Nephron progenitor cell (in vitro differentiated cells): ENCODE measurements around the gene C14orf132.
A peak's percentile ranks its signal among the peaks of the same experiment; 100 is the strongest.

Source experiments
- DNase-seq: peaks from one replicate; pipeline ENCODE4 v3.0.0; 2021
- H3K27ac Mint-ChIP-seq: 2 replicates; pipeline ENCODE4 v1.8.0; 2021; ENCODE audit warnings: mild to moderate bottlenecking, moderate library complexity, mixed read lengths
- H3K27me3 Mint-ChIP-seq: 2 replicates; pipeline ENCODE4 v1.8.0; 2021; ENCODE audit warnings: mild to moderate bottlenecking, low read depth, mixed read lengths; ENCODE audit not compliant: poor library complexity
- H3K36me3 Mint-ChIP-seq: 2 replicates; pipeline ENCODE4 v1.8.0; 2021; ENCODE audit warnings: low read depth, mixed read lengths
- H3K4me1 Mint-ChIP-seq: 2 replicates; pipeline ENCODE4 v1.8.0; 2021; ENCODE audit warnings: mixed read lengths
- H3K4me3 Mint-ChIP-seq: 2 replicates; pipeline ENCODE4 v1.8.0; 2021; ENCODE audit warnings: mild to moderate bottlenecking, moderate library complexity, mixed read lengths
- H3K9me3 Mint-ChIP-seq: 2 replicates; pipeline ENCODE4 v1.8.0; 2021; ENCODE audit warnings: mild to moderate bottlenecking, moderate library complexity, mixed read lengths
- CTCF ChIP-seq: fragments of 200-600 bp; sonication (generic); IDR thresholded peaks from 2 replicates; pipeline ENCODE4 v1.5.0; 2021; ENCODE audit warnings: antibody characterized with exemption

The C14orf132 gene

GRCh38 chr14:96088911-96089310 lies 49.7 kb downstream of the C14orf132 start:
- Mint-ChIP-seq H3K27me3 (peaks cover 2% of the 10 kb centered on the region), H3K4me3 (no peak overlapping the region), H3K27ac (no peak overlapping the region), H3K9me3 (no peaks in the 10 kb centered on the region), H3K4me1 (peaks cover 18% of the 10 kb centered on the region), H3K36me3 (peaks cover 26% of the 10 kb centered on the region)
- no peak for TF ChIP-seq CTCF
- no peak for DNase-seq

- peaks cover 26% of the 10 kb centered on the region for H3K36me3 Mint-ChIP-seq
These were observed 50.2 kb downstream of the C14orf132 start for GRCh38 chr14:96089401-96089800.

GRCh38 chr14:96090441-96091148 lies 51.4 kb downstream of the C14orf132 start:
- H3K27ac Mint-ChIP-seq: peak overlapping the region; percentile 29
- H3K4me3 Mint-ChIP-seq: no peak overlapping the region
- peaks cover 26% of the 10 kb centered on the region for H3K36me3 Mint-ChIP-seq
- no peaks in the 10 kb centered on the region for H3K9me3 Mint-ChIP-seq
- peak; percentile 37 for DNase-seq
- no peak for TF ChIP-seq CTCF
- H3K27me3 Mint-ChIP-seq: no peaks in the 10 kb centered on the region
- H3K4me1 Mint-ChIP-seq: peaks cover 15% of the 10 kb centered on the region

More at GRCh38 chr14:96089401-96089800, 50.2 kb downstream of the C14orf132 start:
- Mint-ChIP-seq H3K4me3 (no peak overlapping the region), H3K27ac (no peak overlapping the region), H3K4me1 (peaks cover 18% of the 10 kb centered on the region), H3K27me3 (no peaks in the 10 kb centered on the region), H3K9me3 (no peaks in the 10 kb centered on the region)
- TF ChIP-seq CTCF: no peak
- no peak for DNase-seq

DNA sequence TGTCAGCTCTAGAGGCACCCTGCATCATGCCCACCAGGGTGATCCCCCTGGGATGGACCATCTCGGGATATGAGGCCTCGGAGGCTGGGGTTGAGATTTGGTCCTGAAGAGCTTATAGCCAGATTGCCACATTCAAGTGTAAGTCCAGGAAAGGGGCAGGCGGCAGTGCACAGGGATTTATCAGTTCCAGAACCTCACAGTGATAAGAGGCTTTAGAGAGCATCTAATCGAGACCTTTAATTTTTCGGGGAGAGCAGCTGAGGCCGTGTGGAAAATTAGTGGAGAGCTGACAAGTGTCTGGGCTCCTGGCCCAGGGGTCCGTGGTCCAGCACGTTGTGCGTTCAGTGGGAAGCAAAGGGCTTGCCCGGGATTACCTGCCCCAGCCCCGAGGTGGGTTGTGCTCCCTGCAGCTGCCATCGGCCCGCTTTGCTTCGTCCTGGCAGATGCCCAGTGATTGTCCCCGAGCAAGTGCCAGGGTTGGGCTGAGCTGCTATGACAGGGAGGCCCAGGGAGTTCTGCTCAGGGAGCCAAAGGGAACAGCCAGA lies 52.1 kb downstream of the C14orf132 start:
- H3K4me3 Mint-ChIP-seq: no peak overlapping the region
- TF ChIP-seq CTCF: no peak
- no peaks in the 10 kb centered on the region for H3K27me3 Mint-ChIP-seq
- H3K36me3 Mint-ChIP-seq: peaks cover 22% of the 10 kb centered on the region
- no peak for DNase-seq
- H3K4me1 Mint-ChIP-seq: peaks cover 13% of the 10 kb centered on the region
- peak overlapping the region; percentile 29 for H3K27ac Mint-ChIP-seq
- H3K9me3 Mint-ChIP-seq: no peaks in the 10 kb centered on the region

DNA sequence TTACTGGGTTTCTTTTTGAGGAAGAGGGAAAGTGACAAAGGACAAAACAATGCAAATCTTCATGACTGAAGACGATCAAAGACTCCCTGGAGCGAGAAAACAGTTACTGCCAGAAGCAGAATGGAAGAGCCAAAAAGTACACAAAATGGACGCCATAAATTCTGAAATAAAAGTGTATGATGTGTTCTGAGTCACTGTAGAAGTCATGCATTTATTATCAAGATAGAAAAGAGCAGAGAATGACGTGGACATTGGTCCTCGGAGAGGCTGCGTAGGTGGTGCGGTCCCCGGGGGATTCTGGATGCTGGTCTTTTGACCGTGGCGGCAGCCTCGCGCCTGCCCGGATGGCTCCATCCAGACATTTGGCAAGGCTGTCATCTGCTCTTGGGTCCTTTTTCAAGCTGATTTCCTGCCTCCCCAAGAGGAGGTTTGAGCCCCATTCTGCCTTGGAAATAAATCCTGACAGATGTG lies 52.8 kb downstream of the C14orf132 start:
- no peaks in the 10 kb centered on the region for H3K27me3 Mint-ChIP-seq
- DNase-seq: no peak

More for the DNA sequence above, 52.8 kb downstream of the C14orf132 start:
- peaks cover 15% of the 10 kb centered on the region for H3K36me3 Mint-ChIP-seq
- no peaks in the 10 kb centered on the region for H3K9me3 Mint-ChIP-seq
- no peak overlapping the region for H3K27ac Mint-ChIP-seq
- peaks cover 13% of the 10 kb centered on the region for H3K4me1 Mint-ChIP-seq
- H3K4me3 Mint-ChIP-seq: no peak overlapping the region
- no peak for TF ChIP-seq CTCF
